Memory B cell (primary cell): Measurements from ENCODE around the gene AK9.

Source experiments
- ATAC-seq: fragments of 150-1000 bp; cut with Tn5 transposase; 2 replicates; pipeline ENCODE4 v1.10.0; 2021; ENCODE audit warnings: low read depth, mild to moderate bottlenecking, moderate library complexity
- DNase-seq, 2 donors: peaks; one replicate each; pipeline ENCODE4 v3.0.0; 2022; ENCODE audit warnings: low spot score in 2 of 2
- H3K27ac Mint-ChIP-seq: one replicate; pipeline ENCODE4 v1.8.0; 2022; ENCODE audit warnings: mild to moderate bottlenecking, moderate library complexity, mixed read lengths
- H3K27me3 Mint-ChIP-seq: one replicate; pipeline ENCODE4 v1.8.0; 2022; ENCODE audit warnings: mixed read lengths
- H3K36me3 Mint-ChIP-seq: one replicate; pipeline ENCODE4 v1.8.0; 2022; ENCODE audit warnings: mild to moderate bottlenecking, mixed read lengths
- H3K4me1 Mint-ChIP-seq: one replicate; pipeline ENCODE4 v1.8.0; 2022; ENCODE audit warnings: mixed read lengths
- H3K4me3 Mint-ChIP-seq: one replicate; pipeline ENCODE4 v1.8.0; 2022; ENCODE audit warnings: mild to moderate bottlenecking, moderate library complexity, mixed read lengths
- H3K9me3 Mint-ChIP-seq: one replicate; pipeline ENCODE4 v1.8.0; 2022; ENCODE audit warnings: mixed read lengths

The AK9 gene

GRCh38 chr6:109507490-109508072 lies 183.4 kb downstream of the AK9 start:
- Mint-ChIP-seq H3K27me3 (no peaks in the 10 kb centered on the region), H3K9me3 (peaks cover 1% of the 10 kb centered on the region), H3K4me1 (no peaks in the 10 kb centered on the region)

GRCh38 chr6:109506841-109507240 lies 184.2 kb downstream of the AK9 start:
- DNase-seq = no peak
- ATAC-seq = no peak
- Mint-ChIP-seq H3K4me1 (no peaks in the 10 kb centered on the region), H3K9me3 (peaks cover 1% of the 10 kb centered on the region), H3K36me3 (peaks cover 9% of the 10 kb centered on the region), H3K27me3 (no peaks in the 10 kb centered on the region), H3K27ac (no peak overlapping the region), H3K4me3 (no peak overlapping the region)

More at GRCh38 chr6:109507490-109508072, 183.4 kb downstream of the AK9 start:
- no peak for DNase-seq
- Mint-ChIP-seq H3K27ac (no peak overlapping the region), H3K36me3 (peaks cover 9% of the 10 kb centered on the region), H3K4me3 (no peak overlapping the region)
- no peak for ATAC-seq

GRCh38 chr6:109506314-109506713 lies 184.7 kb downstream of the AK9 start:
- Mint-ChIP-seq H3K4me1 (no peaks in the 10 kb centered on the region), H3K27me3 (no peaks in the 10 kb centered on the region), H3K36me3 (peaks cover 8% of the 10 kb centered on the region), H3K27ac (no peak overlapping the region), H3K4me3 (no peak overlapping the region), H3K9me3 (peaks cover 1% of the 10 kb centered on the region)
- DNase-seq (no peak), ATAC-seq (no peak)

GRCh38 chr6:109503327-109504224 lies 187.4 kb downstream of the AK9 start:
- DNase-seq (no peak), ATAC-seq (no peak)
- Mint-ChIP-seq H3K27ac (no peak overlapping the region), H3K36me3 (peaks cover 3% of the 10 kb centered on the region), H3K27me3 (no peaks in the 10 kb centered on the region), H3K4me3 (no peak overlapping the region), H3K9me3 (no peaks in the 10 kb centered on the region), H3K4me1 (no peaks in the 10 kb centered on the region)

GRCh38 chr6:109498936-109499335 lies 192.1 kb downstream of the AK9 start:
- ATAC-seq (no peak), DNase-seq (no peak)
- Mint-ChIP-seq H3K4me1 (peaks cover 6% of the 10 kb centered on the region), H3K36me3 (no peaks in the 10 kb centered on the region), H3K9me3 (no peaks in the 10 kb centered on the region), H3K27ac (no peak overlapping the region), H3K27me3 (no peaks in the 10 kb centered on the region), H3K4me3 (no peak overlapping the region)

- no peak for DNase-seq
- Mint-ChIP-seq H3K4me3 (no peak overlapping the region), H3K4me1 (peaks cover 12% of the 10 kb centered on the region)
Measured at GRCh38 chr6:109498052-109498451, 192.9 kb downstream of the AK9 start.

GRCh38 chr6:109496036-109496772 lies 194.8 kb downstream of the AK9 start:
- Mint-ChIP-seq H3K27me3 (no peaks in the 10 kb centered on the region), H3K9me3 (no peaks in the 10 kb centered on the region), H3K4me1 (peaks cover 15% of the 10 kb centered on the region), H3K27ac (no peak overlapping the region), H3K4me3 (no peak overlapping the region), H3K36me3 (no peaks in the 10 kb centered on the region)
- DNase-seq (no peak), ATAC-seq (no peak)

More at GRCh38 chr6:109498052-109498451, 192.9 kb downstream of the AK9 start:
- no peak for ATAC-seq
- Mint-ChIP-seq H3K27me3 (no peaks in the 10 kb centered on the region), H3K27ac (no peak overlapping the region), H3K9me3 (no peaks in the 10 kb centered on the region), H3K36me3 (no peaks in the 10 kb centered on the region)

GRCh38 chr6:109493865-109494264 lies 197.1 kb downstream of the AK9 start:
- Mint-ChIP-seq H3K4me3 (no peak overlapping the region), H3K9me3 (no peaks in the 10 kb centered on the region), H3K4me1 (peaks cover 16% of the 10 kb centered on the region), H3K27ac (no peak overlapping the region), H3K27me3 (no peaks in the 10 kb centered on the region), H3K36me3 (no peaks in the 10 kb centered on the region)
- ATAC-seq (peak; percentile 99), DNase-seq (peak in 1 of 2 donors; percentile 19)

GRCh38 chr6:109491207-109491938 lies 199.6 kb downstream of the AK9 start:
- H3K4me3 Mint-ChIP-seq = no peak overlapping the region

GRCh38 chr6:109490713-109491112 lies 200.3 kb downstream of the AK9 start:
- H3K27me3 Mint-ChIP-seq = no peaks in the 10 kb centered on the region
- H3K36me3 Mint-ChIP-seq = no peaks in the 10 kb centered on the region
- no peaks in the 10 kb centered on the region for H3K9me3 Mint-ChIP-seq
- H3K4me3 Mint-ChIP-seq = no peak overlapping the region
- no peak overlapping the region for H3K27ac Mint-ChIP-seq
- H3K4me1 Mint-ChIP-seq = peaks cover 13% of the 10 kb centered on the region
- DNase-seq (no peak), ATAC-seq (no peak)

More at GRCh38 chr6:109491207-109491938, 199.6 kb downstream of the AK9 start:
- H3K27ac Mint-ChIP-seq = peak overlapping the region; percentile 49
- no peaks in the 10 kb centered on the region for H3K9me3 Mint-ChIP-seq
- H3K36me3 Mint-ChIP-seq = no peaks in the 10 kb centered on the region
- DNase-seq (no peak), ATAC-seq (no peak)
- H3K27me3 Mint-ChIP-seq = no peaks in the 10 kb centered on the region
- H3K4me1 Mint-ChIP-seq = peaks cover 14% of the 10 kb centered on the region

- DNase-seq = no peak
- Mint-ChIP-seq H3K27ac (no peak overlapping the region), H3K4me3 (no peak overlapping the region), H3K27me3 (no peaks in the 10 kb centered on the region), H3K4me1 (peaks cover 11% of the 10 kb centered on the region), H3K36me3 (no peaks in the 10 kb centered on the region), H3K9me3 (no peaks in the 10 kb centered on the region)
- no peak for ATAC-seq
Measured at GRCh38 chr6:109488001-109488400, 203.0 kb downstream of the AK9 start.

- Mint-ChIP-seq H3K4me3 (no peak overlapping the region), H3K27ac (peak overlapping the region; percentile 4), H3K4me1 (peaks cover 17% of the 10 kb centered on the region), H3K27me3 (no peaks in the 10 kb centered on the region), H3K9me3 (no peaks in the 10 kb centered on the region), H3K36me3 (peaks cover 9% of the 10 kb centered on the region)
- no peak for ATAC-seq
- DNase-seq = no peak
Measured at GRCh38 chr6:109486068-109486467, 204.9 kb downstream of the AK9 start.

GRCh38 chr6:109485266-109485935 lies 205.6 kb downstream of the AK9 start:
- H3K4me3 Mint-ChIP-seq = no peak overlapping the region
- no peaks in the 10 kb centered on the region for H3K9me3 Mint-ChIP-seq
- peaks cover 11% of the 10 kb centered on the region for H3K36me3 Mint-ChIP-seq
- peaks cover 20% of the 10 kb centered on the region for H3K4me1 Mint-ChIP-seq
- H3K27me3 Mint-ChIP-seq = no peaks in the 10 kb centered on the region
- no peak for ATAC-seq
- H3K27ac Mint-ChIP-seq = peak overlapping the region; percentile 95
- no peak for DNase-seq
